Smooth muscle cell (in vitro differentiated cells): ENCODE measurements around the gene PLK5. TPM values are rescaled to one million over a fixed set of nuclear protein-coding genes. Genes with fewer than 3 reads are reported as not detected.

Source experiments
- DNase-seq: peaks from one replicate; lab custom pipeline; 2025; ENCODE audit not compliant: unreplicated experiment; lab: John Stamatoyannopoulos, UW
- H2AFZ ChIP-seq: fragments of 200-600 bp; sonication (generic); 2 replicates; pipeline ENCODE4 v1.6.0; 2016; ENCODE audit warnings: antibody characterized with exemption, low read depth, mild to moderate bottlenecking
- H3F3A ChIP-seq: fragments of 200-600 bp; sonication (generic); 2 replicates; pipeline ENCODE4 v1.6.0; 2017; ENCODE audit warnings: antibody characterized with exemption, low read depth
- H3K27ac ChIP-seq: fragments of 200-600 bp; sonication (generic); 2 replicates; pipeline ENCODE4 v1.5.1; 2016; ENCODE audit warnings: low read depth, mild to moderate bottlenecking
- H3K27me3 ChIP-seq: fragments of 200-600 bp; sonication (generic); 2 replicates; pipeline ENCODE4 v1.6.1; 2016; ENCODE audit warnings: low read depth, mild to moderate bottlenecking
- H3K36me3 ChIP-seq: fragments of 200-600 bp; sonication (generic); 2 replicates; pipeline ENCODE4 v1.5.1; 2016; ENCODE audit warnings: low read depth
- H3K4me1 ChIP-seq: fragments of 200-600 bp; sonication (generic); 2 replicates; pipeline ENCODE4 v1.5.1; 2016; ENCODE audit warnings: low read depth
- H3K4me2 ChIP-seq: fragments of 200-600 bp; sonication (generic); 2 replicates; pipeline ENCODE4 v1.6.0; 2016; ENCODE audit warnings: mild to moderate bottlenecking
- H3K4me3 ChIP-seq: fragments of 200-600 bp; sonication (generic); 2 replicates; pipeline ENCODE4 v1.5.1; 2016; ENCODE audit warnings: mild to moderate bottlenecking
- H3K79me2 ChIP-seq: fragments of 200-600 bp; sonication (generic); 2 replicates; pipeline ENCODE4 v1.6.0; 2016; ENCODE audit warnings: low read depth, mild to moderate bottlenecking
- H3K9ac ChIP-seq: fragments of 200-600 bp; sonication (generic); 2 replicates; pipeline ENCODE4 v1.6.0; 2016; ENCODE audit warnings: low read depth
- H3K9me3 ChIP-seq: fragments of 200-600 bp; sonication (generic); replicated peaks from 2 replicates; pipeline ENCODE4 v1.5.1; 2016; ENCODE audit warnings: low read depth
- H4K20me1 ChIP-seq: fragments of 200-600 bp; sonication (generic); 2 replicates; pipeline ENCODE4 v1.6.0; 2016; ENCODE audit warnings: low read depth
- WGBS: methylation state at CpG from one replicate; pipeline ENCODE4 v1.1.7; 2016; ENCODE audit warnings: low lambda C conversion rate; 5-methylcytosine and 5-hydroxymethylcytosine counted together
- polyA plus RNA-seq: library from polyadenylated mRNA; unstranded; fragments of >200 nt; fragmentation: Nextera tagmentation; extraction: Ambion mirVana; gene quantifications from 2 replicates; pipeline ENCODE4 v1.2.1, GENCODE V29; 2016
- total RNA-seq: library from RNA; depleted of rRNA; stranded (reverse); fragments of >200 nt; gene quantifications from 2 replicates; pipeline ENCODE4 v1.2.3, GENCODE V29; 2014
- TF ChIP-seq, protein P1 (sequence below): fragments of 200-600 bp; sonication (generic); IDR thresholded peaks from 2 replicates; pipeline ENCODE4 v1.5.1; 2017; ENCODE audit warnings: borderline replicate concordance, mild to moderate bottlenecking, antibody characterized with exemption; ENCODE audit not compliant: insufficient read depth, poor library complexity, severe bottlenecking

PLK5 gene
- total and polyA plus RNA-seq, 2 experiments from 2014 or later: not detected

DNA sequence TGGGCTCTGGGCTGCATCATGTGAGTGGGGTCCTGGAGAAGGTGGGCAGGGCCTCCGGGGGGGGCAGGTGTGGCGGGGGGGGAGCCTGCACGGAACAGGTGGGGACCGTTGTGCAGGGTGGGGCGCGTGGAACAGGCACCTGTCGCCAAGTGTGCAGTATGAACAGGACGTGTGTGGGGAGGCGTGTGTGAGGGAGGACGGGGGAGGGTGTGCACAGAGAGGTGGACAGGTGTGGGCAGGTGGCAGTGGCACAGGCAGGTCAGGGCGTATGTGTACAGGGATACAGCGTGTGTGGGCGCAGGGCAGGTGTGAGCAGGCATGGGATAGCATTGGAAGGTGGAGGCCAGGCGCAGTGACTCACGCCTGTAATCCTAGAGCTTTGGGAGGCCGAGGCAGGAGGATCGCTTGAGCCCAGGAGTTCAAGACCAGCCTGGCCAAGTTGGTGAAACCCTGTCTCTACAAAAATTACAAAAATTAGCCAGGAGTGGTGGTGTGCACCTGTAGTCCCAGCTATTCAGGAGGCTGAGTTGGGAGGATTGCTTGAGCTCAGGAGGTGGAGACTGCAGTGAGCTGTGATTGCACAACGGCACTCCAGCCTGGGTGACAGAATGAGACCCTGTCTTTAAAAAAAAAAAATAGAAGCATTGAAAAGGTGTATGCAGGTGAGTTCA lies 3.2 kb downstream of the PLK5 start:
- H3K27me3 ChIP-seq: peaks cover 36% of the 10 kb centered on the region

DNA sequence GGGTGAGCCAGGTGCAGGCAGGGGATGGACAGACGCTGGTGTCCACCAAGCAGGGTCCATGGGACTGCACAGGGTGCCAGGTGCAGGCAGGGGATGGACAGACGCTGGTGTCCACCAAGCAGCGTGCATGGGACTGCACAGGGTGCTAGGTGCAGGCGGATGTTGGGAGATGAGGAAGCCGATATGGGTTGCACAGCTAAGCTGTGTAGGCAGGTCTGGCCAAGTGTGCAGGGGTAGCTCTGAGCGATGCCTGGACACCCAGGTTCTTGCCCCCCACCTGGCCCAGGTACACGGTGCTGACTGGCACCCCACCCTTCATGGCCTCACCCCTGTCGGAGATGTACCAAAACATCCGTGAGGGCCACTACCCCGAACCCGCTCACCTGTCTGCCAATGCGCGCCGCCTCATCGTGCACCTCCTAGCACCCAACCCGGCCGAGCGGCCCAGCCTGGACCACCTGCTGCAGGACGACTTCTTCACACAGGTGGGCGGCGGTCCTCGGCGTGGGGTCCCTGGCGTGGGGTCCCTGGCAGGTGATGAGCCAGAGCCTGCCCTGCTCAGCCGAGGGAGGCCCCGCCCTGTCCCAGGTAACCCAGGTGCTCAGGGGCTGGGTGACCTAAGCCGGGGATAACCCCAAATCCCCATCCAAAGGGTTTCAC lies 3.9 kb downstream of the PLK5 start:
- no peaks in the 10 kb centered on the region for H3K9me3 ChIP-seq
- H3K4me1 ChIP-seq: no peaks in the 10 kb centered on the region
- H3K4me3 ChIP-seq: no peak overlapping the region
- no peak overlapping the region for H3K9ac ChIP-seq
- no peak overlapping the region for H3K4me2 ChIP-seq
- H3K27ac ChIP-seq: no peak overlapping the region
- no peak overlapping the region for H2AFZ ChIP-seq
- H3K79me2 ChIP-seq: no peaks in the 10 kb centered on the region
- H3K36me3 ChIP-seq: no peaks in the 10 kb centered on the region
- TF ChIP-seq, protein P1, sequence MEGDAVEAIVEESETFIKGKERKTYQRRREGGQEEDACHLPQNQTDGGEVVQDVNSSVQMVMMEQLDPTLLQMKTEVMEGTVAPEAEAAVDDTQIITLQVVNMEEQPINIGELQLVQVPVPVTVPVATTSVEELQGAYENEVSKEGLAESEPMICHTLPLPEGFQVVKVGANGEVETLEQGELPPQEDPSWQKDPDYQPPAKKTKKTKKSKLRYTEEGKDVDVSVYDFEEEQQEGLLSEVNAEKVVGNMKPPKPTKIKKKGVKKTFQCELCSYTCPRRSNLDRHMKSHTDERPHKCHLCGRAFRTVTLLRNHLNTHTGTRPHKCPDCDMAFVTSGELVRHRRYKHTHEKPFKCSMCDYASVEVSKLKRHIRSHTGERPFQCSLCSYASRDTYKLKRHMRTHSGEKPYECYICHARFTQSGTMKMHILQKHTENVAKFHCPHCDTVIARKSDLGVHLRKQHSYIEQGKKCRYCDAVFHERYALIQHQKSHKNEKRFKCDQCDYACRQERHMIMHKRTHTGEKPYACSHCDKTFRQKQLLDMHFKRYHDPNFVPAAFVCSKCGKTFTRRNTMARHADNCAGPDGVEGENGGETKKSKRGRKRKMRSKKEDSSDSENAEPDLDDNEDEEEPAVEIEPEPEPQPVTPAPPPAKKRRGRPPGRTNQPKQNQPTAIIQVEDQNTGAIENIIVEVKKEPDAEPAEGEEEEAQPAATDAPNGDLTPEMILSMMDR: no peak
- H3K27me3 ChIP-seq: peaks cover 32% of the 10 kb centered on the region
- no peaks in the 10 kb centered on the region for H4K20me1 ChIP-seq
- no peaks in the 10 kb centered on the region for H3F3A ChIP-seq
- DNase-seq: no peak
- WGBS: 85% methylated on average over 24 of the region's 27 CpGs

More for the DNA sequence above, 3.2 kb downstream of the PLK5 start:
- Histone ChIP-seq H3K9ac (no peak overlapping the region), H3K27ac (no peak overlapping the region), H3K9me3 (no peaks in the 10 kb centered on the region), H3K79me2 (no peaks in the 10 kb centered on the region), H3K4me2 (no peak overlapping the region), H4K20me1 (no peaks in the 10 kb centered on the region), H3K4me1 (no peaks in the 10 kb centered on the region), H2AFZ (no peak overlapping the region), H3F3A (no peaks in the 10 kb centered on the region), H3K4me3 (no peak overlapping the region), H3K36me3 (no peaks in the 10 kb centered on the region)
- WGBS: 94% methylated on average over 16 of the region's 18 CpGs
- TF ChIP-seq, protein P1: no peak
- no peak for DNase-seq

DNA sequence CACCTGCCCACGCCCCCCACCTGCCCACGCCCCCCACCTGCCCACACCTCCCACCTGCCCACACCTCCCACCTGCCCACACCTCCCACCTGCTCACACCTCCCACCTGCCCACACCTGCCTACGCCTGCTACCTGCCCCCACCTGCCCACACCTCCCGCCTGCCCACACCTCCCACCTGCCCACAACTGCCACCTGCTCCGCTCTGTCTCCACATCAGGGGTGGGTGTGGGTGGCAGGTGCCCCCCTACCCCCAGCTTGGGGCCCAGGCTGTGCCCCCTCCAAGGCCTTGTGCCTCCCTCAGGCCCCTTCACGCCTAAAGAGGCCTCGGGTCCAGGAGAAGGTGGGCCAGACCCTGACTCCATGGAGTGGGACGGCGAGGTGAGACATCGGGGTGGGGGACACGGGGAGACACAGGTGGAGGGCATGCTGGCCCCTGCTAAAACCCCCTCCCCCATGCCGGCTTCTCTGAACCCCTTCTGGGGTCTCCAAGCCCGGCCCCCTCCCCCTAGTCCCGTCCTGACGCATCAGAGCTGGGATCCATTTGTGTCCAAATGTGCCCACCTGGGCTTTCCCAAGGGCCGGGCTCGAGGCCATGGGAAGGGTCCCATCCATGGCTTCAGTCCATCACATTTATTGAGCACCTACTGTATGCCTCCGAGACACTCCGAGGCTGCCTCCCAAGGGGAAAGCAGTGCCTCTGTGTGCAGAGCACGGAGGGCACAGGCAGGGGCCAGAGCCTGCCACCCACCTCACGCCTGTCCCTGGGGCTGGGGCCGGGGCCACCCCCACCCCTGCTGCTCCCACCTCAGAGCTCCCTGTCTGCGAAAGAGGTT lies 4.9 kb downstream of the PLK5 start:
- Histone ChIP-seq H3K4me2 (no peak overlapping the region), H3K79me2 (no peaks in the 10 kb centered on the region), H2AFZ (no peak overlapping the region), H3K4me3 (no peak overlapping the region), H4K20me1 (no peaks in the 10 kb centered on the region), H3F3A (no peaks in the 10 kb centered on the region), H3K9ac (no peak overlapping the region), H3K36me3 (no peaks in the 10 kb centered on the region), H3K4me1 (no peaks in the 10 kb centered on the region), H3K27me3 (peaks cover 22% of the 10 kb centered on the region), H3K9me3 (no peaks in the 10 kb centered on the region), H3K27ac (no peak overlapping the region)
- WGBS: 89% methylated on average over 11 of the region's 23 CpGs
- TF ChIP-seq, protein P1: no peak
- no peak for DNase-seq
